HG02943 (cell line): ENCODE results near the gene AMBRA1.
A peak's percentile ranks its signal among the peaks of the same experiment; 100 is the strongest.

Source experiments
- ATAC-seq: cut with Tn5 transposase; IDR thresholded peaks from one replicate; pipeline ENCODE4 v1.9.1; 2021; ENCODE audit warnings: mild to moderate bottlenecking, low read depth, moderate library complexity; ENCODE audit not compliant: unreplicated experiment

AMBRA1 gene, protein sequence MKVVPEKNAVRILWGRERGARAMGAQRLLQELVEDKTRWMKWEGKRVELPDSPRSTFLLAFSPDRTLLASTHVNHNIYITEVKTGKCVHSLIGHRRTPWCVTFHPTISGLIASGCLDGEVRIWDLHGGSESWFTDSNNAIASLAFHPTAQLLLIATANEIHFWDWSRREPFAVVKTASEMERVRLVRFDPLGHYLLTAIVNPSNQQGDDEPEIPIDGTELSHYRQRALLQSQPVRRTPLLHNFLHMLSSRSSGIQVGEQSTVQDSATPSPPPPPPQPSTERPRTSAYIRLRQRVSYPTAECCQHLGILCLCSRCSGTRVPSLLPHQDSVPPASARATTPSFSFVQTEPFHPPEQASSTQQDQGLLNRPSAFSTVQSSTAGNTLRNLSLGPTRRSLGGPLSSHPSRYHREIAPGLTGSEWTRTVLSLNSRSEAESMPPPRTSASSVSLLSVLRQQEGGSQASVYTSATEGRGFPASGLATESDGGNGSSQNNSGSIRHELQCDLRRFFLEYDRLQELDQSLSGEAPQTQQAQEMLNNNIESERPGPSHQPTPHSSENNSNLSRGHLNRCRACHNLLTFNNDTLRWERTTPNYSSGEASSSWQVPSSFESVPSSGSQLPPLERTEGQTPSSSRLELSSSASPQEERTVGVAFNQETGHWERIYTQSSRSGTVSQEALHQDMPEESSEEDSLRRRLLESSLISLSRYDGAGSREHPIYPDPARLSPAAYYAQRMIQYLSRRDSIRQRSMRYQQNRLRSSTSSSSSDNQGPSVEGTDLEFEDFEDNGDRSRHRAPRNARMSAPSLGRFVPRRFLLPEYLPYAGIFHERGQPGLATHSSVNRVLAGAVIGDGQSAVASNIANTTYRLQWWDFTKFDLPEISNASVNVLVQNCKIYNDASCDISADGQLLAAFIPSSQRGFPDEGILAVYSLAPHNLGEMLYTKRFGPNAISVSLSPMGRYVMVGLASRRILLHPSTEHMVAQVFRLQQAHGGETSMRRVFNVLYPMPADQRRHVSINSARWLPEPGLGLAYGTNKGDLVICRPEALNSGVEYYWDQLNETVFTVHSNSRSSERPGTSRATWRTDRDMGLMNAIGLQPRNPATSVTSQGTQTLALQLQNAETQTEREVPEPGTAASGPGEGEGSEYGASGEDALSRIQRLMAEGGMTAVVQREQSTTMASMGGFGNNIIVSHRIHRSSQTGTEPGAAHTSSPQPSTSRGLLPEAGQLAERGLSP (N-terminal part only)

DNA sequence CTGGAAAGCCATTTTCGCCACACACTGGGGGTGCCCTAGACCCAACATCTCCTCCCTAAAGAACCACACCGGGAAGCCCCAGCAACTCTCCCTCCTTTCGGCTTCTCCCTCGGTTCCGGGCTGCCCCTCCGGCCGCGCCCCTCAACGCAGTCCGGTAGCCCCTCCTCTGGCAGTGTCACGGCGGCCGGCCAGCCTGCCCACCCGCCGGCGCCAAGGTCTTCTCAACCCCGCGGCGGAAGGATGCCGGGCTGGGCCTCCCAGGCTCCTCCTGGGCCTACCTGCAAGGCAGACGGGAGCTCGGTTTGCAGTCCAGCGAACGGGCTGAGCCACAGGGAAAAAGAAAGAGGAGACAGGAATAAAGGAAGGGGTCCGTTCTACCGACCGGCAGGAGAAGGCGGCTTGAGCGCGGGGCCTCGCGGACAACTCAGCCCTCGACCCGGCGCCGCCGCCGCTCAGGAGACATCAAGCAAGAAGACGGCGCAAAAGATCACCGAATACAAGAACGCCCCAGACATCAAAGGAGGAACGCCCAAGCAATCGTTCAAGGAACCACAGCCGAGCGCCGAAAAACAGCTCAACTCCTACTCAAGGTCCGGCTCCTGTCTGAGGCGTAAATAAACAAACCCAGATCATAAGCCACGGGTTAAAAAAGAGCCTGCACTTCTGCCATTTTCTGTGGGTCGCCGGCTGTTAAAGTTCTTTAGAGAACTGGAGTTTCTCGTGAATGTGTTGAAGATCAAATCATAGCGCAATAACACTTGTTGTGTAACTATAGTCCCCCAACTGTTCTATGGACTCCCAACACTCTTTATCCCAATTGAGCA, at the start of gene AMBRA1:
Gene AMBRA1 (minus strand): TSS at position 474 of the 824 bp plus-strand sequence. CDS start 45,643 bp downstream, outside the sequence.
- peak; percentile 59 for ATAC-seq

DNA sequence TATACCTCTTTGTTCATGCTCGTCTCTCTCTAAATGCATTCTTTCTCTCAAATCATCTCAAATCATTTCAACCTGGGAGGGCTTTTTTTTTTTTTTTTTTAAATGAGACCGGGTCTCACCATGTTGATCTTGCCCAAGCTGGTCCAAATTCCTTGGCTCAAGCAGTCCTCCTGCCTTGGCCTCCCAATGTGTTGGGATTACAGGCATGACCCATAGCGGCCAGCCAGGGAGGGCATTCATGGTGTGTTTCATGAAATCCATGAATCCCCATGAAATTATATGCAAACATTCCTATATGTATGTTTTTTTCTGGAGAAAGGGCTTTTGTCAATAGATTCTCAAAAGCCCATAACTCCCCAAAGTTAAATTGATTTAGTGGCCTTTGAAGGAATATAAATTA, 49.7 kb upstream of the AMBRA1 start:
- ATAC-seq = no peak

DNA sequence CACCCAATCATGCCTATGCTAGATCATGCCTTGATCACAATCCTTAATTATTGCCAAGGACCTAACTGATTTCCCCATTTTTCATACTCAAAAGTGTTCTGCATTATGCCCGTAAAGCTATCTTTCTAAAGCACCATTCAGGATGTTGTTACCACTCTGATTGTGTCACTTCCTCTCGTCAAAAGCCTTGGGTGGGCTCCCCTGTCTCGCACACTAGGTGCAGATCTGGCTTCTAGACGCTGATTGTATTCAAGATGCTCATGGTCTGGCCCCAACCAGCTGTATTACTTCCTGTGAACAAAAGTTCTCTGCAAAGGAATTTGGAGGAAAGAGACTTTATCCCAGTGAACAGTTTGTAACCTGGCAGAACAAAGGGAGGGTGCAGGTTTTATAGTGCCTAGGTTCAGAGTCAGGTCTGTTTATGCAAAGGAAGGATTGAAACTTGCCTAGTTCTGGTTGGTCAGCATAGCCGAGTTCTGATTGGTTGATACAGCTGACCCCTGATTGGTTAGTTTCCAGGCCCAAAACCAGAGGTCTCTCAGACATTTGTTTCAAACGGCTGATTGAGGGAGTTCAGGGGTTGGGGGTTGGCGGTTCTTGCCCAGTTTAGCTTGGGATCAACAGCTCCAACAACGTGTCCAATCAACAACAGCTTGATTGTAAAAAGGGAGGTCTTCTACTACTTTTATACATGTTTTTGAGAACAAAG, 49.0 kb upstream of the AMBRA1 start:
- no peak for ATAC-seq

DNA sequence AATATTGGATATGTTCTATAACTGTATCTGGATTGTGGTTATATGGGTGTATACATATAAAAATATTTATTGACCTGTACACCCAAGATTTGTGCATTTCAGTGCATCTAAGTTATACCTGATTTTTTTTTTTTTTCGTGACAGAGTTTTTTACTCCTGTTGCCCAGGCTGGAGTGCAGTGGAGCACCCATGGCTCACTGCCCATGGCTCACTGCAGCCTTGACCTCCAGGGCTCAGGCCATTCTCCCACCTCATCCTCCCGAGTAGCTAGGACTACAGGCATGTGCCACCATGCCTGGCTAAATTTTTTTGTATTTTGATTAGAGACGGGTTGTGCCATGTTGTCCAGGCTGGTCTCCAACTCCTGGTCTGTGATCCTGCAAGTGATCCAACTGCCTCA, 47.8 kb upstream of the AMBRA1 start:
- ATAC-seq = no peak

DNA sequence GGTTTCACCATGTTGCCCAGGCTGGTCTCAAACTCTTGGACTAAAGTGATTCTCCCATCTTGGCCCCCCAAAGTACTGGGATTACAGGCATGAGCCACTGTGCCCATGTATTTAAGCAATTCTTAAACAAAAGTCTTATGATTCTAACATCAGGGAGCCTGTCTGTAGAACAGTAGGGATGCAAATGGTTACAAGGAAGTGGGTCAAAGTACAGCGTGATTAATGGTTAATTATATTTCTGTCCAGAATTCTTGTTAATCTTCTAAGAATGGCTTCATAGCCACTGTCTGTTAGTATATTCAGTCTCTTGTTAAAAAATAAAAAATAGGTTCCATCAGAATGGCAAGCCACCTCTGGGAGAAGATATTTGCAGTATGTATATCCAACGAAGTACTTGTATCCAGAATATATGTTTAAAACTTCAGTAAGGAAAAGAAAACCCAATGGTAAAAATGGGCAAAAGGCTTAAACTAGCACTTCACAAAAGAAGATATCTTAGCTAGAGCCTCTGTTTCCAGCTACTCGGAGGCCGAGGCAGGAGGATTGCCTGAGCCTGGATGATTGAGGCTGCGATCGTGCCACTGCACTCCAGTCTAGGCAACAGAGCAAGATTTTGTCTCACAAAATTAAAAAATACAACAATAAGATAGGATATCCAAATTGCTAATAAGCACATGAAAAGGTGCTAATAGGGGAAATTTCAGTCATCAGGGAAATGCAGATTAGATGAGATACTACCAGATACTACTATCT, 46.4 kb upstream of the AMBRA1 start:
- ATAC-seq = no peak

DNA sequence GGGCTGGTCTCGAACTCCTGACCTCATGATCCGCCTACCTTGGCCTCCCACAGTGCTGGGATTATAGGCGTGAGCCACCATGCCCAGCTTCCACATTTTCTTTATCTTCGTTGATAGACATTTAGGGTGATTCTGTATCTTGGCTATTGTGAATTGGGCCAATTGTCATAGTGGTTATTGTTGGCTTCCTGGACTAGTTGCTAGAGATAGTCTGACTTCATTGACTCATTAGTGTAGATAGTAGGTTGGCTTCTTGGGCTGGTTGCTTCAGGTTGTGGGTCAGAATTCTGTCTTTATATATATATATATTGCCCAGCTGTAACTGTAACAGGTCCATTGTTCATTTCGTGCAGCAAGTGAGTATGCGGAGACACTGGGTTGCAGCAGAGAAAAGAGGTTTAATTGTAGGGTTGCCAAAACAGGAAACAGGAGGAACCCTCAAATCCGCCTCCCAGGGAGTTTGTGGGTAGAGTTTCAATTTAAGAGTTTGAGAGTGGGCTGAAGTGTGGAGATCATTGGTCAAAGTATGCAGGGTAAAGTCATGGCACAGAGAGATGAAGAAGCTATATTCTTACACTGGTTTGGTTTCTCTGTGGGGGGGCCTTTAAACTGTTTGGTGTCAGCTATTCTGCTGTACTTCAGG, 45.5 kb upstream of the AMBRA1 start:
- ATAC-seq = no peak

DNA sequence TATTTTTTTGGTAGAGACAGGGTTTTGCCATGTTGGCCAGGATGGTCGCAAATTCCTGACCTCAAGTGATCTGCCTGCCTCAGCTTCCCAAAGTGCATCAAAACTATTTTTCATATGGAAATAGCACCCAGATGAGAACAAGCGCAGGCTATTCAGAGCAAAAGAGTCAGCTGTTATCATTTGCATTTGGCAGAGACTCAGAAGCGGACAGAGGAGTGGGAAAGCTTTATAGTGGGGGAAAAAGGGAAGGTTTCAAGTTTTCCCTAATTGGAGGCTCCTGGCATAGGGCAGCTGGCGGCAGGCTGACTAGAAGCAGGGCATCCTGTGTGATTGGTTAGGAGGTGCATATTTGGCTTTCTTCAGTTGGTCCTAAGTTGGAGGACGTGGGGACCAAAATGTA, 43.7 kb upstream of the AMBRA1 start:
- no peak for ATAC-seq

DNA sequence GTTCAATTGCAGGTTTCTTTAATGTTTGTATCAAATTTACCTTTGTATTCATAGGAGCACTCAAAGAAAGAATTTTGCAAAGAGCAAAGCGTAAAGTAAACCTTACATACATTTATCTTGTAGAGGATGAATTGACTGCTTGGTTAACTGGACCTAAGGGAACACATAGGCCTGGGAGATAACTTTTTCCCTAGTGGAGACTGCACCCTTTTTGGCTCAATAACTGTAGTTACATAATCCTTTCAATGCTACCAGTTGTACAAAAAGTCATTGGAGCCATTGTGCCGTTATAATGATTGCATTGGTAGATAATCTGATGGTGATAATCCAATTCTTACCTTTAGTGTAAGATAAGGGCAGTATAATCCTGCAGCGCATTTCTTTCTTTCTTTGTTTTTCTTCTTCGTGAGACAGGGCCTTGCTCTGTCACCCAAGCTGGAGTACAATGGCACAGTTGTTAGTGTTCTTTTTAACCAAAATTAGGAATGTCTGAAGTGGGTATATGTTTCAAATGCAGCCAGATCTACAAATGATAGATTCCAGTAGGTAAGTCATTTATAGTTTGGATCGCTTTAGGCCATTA, 41.8 kb upstream of the AMBRA1 start:
- ATAC-seq = no peak

DNA sequence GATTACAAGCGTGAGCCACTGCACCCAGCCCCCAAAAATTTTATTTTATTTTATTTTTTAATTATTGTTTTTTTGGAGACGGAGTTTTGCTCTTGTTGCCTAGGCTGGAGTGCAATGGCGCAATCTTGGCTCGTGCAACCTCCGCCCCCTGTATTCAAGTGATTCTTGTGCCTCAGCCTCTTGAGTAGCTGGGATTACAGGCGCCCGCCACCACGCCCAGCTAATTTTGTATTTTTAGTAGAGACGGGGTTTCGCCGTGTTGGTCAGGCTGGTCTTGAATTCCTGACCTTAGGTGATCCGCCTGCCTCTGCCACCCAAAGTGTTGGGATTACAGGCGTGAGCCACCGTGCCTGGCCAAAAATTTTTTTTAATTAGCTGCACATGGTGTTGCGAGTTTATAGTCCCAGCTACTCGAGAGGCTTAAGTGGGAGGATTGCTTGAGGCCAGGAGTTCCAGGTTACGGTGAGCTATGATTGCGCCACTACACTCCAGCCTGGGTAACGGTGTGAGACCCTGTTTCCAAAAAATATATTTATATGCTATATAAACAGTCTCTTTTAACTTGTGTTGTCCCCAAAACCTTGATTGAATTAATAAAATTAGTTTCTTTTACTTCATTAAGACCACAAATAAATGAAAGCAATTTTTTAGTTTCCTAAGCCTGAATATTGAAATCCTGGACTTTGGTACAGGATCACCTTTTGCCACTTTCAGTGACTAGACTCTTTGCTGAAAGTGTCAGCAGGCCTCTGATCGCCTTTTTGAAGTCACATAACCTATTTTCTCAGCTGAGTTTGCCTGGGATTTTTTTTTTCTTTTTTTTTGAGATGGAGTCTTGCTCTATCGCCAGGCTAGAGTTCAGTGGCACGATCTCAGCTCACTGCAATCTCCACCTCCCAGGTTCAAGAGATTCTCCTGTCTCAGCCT, 39.7 kb upstream of the AMBRA1 start:
- no peak for ATAC-seq

DNA sequence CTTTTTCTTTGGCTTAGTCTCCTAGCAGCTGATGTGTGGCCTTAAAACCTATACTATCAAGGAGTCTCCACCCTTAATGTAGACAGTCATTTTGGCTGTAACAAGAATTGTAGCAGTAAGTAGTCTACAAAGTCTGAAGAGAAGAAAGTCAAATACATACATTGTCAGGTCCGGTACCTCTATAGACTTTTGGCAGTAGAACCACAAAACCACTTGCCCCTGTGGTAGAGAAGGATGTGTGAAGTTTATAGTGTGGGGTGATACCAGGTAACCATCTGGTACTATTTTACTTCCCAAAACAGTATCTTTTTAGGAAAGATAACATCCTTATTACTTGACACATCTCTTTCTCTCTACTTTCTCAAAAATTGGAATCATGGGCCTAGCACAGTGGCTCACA, 38.7 kb upstream of the AMBRA1 start:
- no peak for ATAC-seq

DNA sequence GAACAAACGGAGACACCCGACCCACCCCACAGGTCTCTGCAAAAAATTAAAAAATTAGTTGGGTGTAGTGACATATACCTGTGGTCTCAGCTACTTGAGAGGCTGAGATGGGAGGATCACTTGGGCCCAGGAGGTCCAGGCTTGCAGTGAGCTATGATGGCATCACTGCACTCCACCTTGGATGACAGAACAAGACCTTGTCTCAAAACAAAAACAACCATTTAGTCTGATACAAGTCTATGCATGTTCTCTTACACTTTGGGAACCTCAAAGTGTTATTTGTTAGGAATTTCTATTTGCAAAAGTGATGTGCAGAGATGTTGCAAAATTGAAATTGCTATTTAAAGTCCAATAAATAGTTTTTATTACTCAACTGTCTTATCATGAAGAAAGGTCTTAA, 37.9 kb upstream of the AMBRA1 start:
- no peak for ATAC-seq

DNA sequence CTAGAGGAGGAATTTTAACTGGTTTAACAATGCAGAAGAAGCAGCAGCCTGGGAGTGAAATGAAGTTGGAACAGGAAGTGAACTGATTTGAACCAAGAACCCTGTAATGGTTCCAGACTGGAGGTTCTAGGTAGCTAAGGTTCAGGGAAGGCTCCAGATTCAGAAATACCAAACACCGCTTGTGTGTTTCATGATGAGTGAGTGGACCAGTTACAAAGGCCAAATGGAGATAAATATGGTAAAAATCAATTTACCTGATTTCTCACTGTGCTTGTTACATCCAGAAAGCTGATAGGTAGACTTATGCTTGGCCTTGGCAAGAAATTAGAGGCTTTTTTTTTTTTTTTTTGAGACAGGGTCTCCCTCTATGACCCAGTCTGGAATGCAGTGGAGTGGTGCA, 36.4 kb upstream of the AMBRA1 start:
- ATAC-seq = no peak

DNA sequence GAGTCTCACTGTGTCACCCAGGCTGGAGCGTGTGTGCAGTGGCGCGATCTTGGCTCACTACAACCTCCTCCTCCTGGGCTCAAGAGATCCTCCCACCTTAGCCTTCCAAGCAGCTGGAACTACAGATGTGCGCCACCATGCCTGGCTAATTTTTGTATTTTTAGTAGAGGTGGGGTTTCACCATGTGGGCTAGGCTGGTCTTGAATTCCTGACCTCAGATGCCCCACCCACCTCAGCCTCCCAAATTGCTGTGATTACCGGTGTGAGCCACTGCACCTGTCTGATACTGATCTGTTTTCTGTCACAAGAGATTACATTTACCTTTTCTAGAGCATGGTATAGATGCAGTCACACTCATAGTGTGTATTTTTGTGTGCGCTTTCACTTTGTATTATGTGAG, 35.1 kb upstream of the AMBRA1 start:
- ATAC-seq = no peak

DNA sequence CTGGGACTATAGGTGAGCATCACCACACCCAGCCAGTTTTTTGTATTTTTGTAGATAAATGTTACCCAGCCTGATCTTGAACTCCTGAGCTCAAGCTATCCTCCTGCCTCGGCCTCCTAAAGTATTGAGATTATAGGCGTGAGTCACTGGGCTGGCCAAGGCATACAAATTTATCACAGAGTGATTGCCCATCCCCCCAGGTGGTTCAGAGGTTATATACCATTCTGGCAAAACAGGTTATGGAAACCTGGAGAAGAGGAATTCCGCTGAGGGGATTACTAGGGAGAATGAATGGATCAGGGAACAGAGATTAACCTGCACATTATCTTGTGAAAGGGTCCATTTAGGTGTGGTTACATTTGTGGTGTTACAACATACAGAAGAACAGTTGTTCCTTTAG, 31.6 kb upstream of the AMBRA1 start:
- no peak for ATAC-seq

DNA sequence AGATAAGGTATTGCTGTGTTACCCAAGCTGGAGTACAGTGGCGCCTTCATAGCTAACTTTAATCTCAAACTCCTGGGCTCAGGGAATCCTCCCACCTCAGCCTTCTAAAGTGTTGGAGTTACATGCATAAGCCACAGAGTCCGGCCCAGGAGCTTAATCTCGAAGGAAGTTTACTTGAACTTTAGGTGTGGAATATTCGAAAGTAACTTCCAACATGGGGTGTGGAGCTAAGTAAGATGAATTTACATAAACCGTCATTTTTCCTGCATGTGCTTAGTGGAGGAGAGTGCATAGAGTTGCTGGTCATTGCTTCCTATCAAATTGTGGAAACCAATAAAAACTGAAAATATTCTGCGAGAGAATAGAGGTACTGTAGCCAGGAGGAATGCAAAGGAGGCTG, 25.0 kb upstream of the AMBRA1 start:
- no peak for ATAC-seq

DNA sequence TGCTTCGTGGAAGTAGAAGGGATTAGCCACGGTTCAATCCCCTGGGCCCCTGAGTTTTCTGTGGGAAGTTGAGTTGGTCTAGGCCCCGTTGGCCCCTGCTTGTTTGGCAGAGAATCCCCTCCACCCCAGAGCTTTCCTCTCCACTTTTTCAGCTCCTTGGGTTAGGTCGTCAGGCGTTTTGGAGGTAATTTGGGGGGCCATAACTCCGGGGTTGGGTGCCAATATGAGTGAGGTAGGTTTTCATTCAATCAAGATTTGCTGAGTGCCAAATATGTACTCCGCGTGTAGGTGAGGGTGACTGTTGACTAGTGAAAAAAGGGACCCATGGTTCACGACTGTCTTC, 24.1 kb upstream of the AMBRA1 start:
- ATAC-seq = no peak
